DOHH2 (cell line): ENCODE measurements around the gene CYS1.

Experiments used
- H3F3A ChIP-seq: fragments of 200-600 bp; sonication (generic), shearing (Covaris generic); 2 replicates; pipeline ENCODE4 v1.6.0; 2016; ENCODE audit warnings: antibody characterized with exemption, mild to moderate bottlenecking; ENCODE audit not compliant: control insufficient read depth, insufficient read depth
- H3K27ac ChIP-seq: fragments of 200-600 bp; sonication (generic); 2 replicates; pipeline ENCODE4 v1.5.1; 2014; ENCODE audit warnings: low read depth, mild to moderate bottlenecking, low read length, moderate library complexity
- H3K27me3 ChIP-seq: fragments of 200-600 bp; sonication (generic); 2 replicates; pipeline ENCODE4 v1.6.1; 2014; ENCODE audit warnings: mild to moderate bottlenecking, low read length, mixed read lengths; ENCODE audit not compliant: control insufficient read depth
- H3K36me3 ChIP-seq: fragments of 200-600 bp; sonication (generic); 2 replicates; pipeline ENCODE4 v1.6.1; 2014; ENCODE audit warnings: mild to moderate bottlenecking, low read length, moderate library complexity, mixed read lengths; ENCODE audit not compliant: control insufficient read depth
- H3K4me1 ChIP-seq: fragments of 200-600 bp; sonication (generic); 2 replicates; pipeline ENCODE4 v1.6.1; 2014; ENCODE audit warnings: mild to moderate bottlenecking, low read length, mixed read lengths; ENCODE audit not compliant: control insufficient read depth
- H3K4me2 ChIP-seq: fragments of 200-600 bp; sonication (generic); 2 replicates; pipeline ENCODE4 v1.6.0; 2014; ENCODE audit warnings: mild to moderate bottlenecking, low read length, moderate library complexity
- H3K4me3 ChIP-seq: fragments of 200-600 bp; sonication (generic); 2 replicates; pipeline ENCODE4 v1.5.1; 2014; ENCODE audit warnings: mild to moderate bottlenecking, low read length, mixed read lengths
- H3K79me2 ChIP-seq: fragments of 200-600 bp; sonication (generic); 2 replicates; pipeline ENCODE4 v1.6.1; 2014; ENCODE audit warnings: mild to moderate bottlenecking, low read length, mixed read lengths; ENCODE audit not compliant: control insufficient read depth
- H3K9me2 ChIP-seq: fragments of 200-600 bp; sonication (generic); replicated peaks from 2 replicates; pipeline ENCODE4 v1.6.1; 2014; ENCODE audit warnings: mild to moderate bottlenecking, low read length, mixed read lengths; ENCODE audit not compliant: control insufficient read depth
- H3K9me3 ChIP-seq: fragments of 200-600 bp; sonication (generic); 2 replicates; pipeline ENCODE4 v1.6.1; 2014; ENCODE audit warnings: antibody characterized with exemption, low read length, mixed read lengths; ENCODE audit not compliant: control insufficient read depth, insufficient read depth
- H4K20me1 ChIP-seq: fragments of 200-600 bp; sonication (generic); 2 replicates; pipeline ENCODE4 v1.6.0; 2014; ENCODE audit warnings: low read depth, mild to moderate bottlenecking, antibody characterized with exemption, low read length, moderate library complexity; ENCODE audit not compliant: control insufficient read depth, insufficient read depth
- EZH2phosphoT487 ChIP-seq: fragments of 200-600 bp; sonication (generic); IDR thresholded peaks from 2 replicates; pipeline ENCODE4 v1.6.1; 2017; ENCODE audit warnings: borderline replicate concordance, mild to moderate bottlenecking, antibody characterized with exemption, low read length, moderate library complexity, mixed read lengths
- TF ChIP-seq, protein P1 (sequence below): fragments of 200-600 bp; sonication (generic); IDR thresholded peaks from one replicate; pipeline ENCODE4 v1.5.1; 2014; ENCODE audit warnings: antibody characterized with exemption, mild to moderate bottlenecking, low read depth, low read length; ENCODE audit not compliant: poor library complexity, severe bottlenecking

Gene CYS1

DNA sequence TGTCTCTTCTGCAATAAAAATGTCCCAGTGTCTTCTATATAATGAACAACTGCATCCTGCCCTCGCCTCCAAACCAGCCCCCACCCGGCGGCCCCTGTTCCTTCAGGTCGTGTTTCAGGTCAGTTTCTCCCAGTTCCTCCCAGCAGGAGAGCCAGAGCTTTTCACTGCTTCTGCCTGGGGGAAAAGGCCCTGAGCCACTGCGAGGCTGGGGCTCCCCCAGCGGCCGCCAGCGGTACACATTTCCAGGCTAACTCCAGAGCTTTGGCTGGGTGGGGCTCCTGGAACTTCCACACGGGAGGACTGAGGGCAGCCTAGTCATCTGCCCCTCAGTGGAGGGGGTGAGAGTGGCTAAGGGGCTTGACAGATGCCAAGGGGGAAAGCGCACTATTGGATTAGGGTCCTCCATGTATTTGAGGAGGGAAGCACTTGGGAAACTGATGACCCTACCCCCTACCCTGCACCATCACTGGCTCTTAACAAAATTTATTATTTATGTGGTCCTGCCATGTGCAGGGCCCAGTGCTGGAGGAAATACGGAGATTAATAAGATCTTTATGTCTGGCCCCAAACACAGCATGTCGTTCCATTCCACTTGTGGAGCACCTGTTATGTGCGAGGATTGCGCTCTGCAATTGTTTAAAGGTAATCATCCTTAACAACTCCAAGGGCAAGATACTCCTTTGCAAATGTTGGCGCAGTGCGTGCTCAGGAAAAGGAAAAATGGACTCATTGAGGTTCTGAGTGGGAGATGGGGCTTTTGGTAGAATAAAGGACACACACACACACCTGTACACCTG is 17.3 kb upstream of the CYS1 start:
- Histone ChIP-seq H3K27me3 (no peaks in the 10 kb centered on the region), H3K9me3 (peaks cover 2% of the 10 kb centered on the region), H3F3A (no peaks in the 10 kb centered on the region), H3K79me2 (no peaks in the 10 kb centered on the region), H3K4me2 (no peak overlapping the region; the same call in 1 of the 2 replicates), H3K4me3 (no peak overlapping the region), H3K9me2 (no peaks in the 10 kb centered on the region), H3K27ac (no peak overlapping the region), H4K20me1 (no peaks in the 10 kb centered on the region), H3K36me3 (0 out of 2 replicates have a peak, but pooled peaks cover 2% of the 10 kb centered on the region), H3K4me1 (peaks cover 20% of the 10 kb centered on the region)
- no peak for TF ChIP-seq EZH2phosphoT487
- TF ChIP-seq, protein P1, sequence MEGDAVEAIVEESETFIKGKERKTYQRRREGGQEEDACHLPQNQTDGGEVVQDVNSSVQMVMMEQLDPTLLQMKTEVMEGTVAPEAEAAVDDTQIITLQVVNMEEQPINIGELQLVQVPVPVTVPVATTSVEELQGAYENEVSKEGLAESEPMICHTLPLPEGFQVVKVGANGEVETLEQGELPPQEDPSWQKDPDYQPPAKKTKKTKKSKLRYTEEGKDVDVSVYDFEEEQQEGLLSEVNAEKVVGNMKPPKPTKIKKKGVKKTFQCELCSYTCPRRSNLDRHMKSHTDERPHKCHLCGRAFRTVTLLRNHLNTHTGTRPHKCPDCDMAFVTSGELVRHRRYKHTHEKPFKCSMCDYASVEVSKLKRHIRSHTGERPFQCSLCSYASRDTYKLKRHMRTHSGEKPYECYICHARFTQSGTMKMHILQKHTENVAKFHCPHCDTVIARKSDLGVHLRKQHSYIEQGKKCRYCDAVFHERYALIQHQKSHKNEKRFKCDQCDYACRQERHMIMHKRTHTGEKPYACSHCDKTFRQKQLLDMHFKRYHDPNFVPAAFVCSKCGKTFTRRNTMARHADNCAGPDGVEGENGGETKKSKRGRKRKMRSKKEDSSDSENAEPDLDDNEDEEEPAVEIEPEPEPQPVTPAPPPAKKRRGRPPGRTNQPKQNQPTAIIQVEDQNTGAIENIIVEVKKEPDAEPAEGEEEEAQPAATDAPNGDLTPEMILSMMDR = peak; percentile 96

DNA sequence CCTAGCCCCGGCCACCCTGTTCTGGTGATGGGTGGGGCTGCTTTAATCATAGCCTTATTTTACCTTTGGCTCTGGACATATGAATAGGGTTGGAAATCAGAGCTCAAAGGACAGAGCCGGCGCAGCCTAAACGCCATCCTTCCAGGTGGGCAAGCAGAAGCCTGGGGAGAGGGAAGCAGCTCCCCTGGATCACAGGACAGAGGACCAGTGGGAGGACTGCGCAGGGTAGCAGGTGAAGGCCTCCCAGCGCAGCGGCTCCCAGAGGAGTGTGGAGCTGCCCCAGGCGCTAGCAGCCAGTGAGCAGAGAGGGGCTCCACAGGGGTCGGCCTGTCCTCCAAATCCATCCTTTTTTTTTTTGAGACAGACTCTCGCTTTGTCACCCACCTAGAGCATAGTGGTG is 16.4 kb upstream of the CYS1 start:
- Histone ChIP-seq H3F3A (peaks cover 3% of the 10 kb centered on the region; the same call in 1 of the 2 replicates), H3K4me2 (no peak overlapping the region), H3K9me2 (no peaks in the 10 kb centered on the region), H3K36me3 (0 out of 2 replicates have a peak, but pooled peaks cover 4% of the 10 kb centered on the region), H3K27ac (no peak overlapping the region), H3K4me1 (peaks cover 19% of the 10 kb centered on the region), H3K27me3 (no peaks in the 10 kb centered on the region), H3K79me2 (no peaks in the 10 kb centered on the region), H3K9me3 (peaks cover 9% of the 10 kb centered on the region), H4K20me1 (no peaks in the 10 kb centered on the region), H3K4me3 (no peak overlapping the region)
- TF ChIP-seq, protein P1 = no peak
- TF ChIP-seq EZH2phosphoT487 = no peak

DNA sequence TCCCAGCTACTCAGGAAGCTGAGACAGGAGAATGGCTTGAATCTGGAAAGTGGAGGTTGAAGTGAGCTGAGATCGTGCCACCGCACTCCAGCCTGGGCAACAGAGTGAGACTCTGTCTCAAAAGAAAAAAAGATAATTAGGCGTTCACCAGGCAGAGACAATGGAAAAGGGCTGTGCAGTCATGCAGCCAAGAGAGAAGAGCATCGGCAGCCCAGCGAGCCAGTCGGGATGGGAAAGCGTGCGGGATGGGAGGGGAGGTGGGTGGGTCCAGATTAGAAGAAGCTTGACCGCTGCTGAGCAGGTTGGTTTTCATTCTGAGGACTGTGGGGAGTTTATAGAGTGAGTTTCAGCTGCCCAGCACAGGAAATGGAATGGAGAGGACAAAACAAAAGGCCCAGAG is 15.0 kb upstream of the CYS1 start:
- H3K9me2 ChIP-seq = no peaks in the 10 kb centered on the region
- no peak for TF ChIP-seq EZH2phosphoT487
- TF ChIP-seq, protein P1 = no peak
- peaks cover 9% of the 10 kb centered on the region for H3K9me3 ChIP-seq
- no peaks in the 10 kb centered on the region for H3K79me2 ChIP-seq
- H3K27ac ChIP-seq = no peak overlapping the region
- 0 out of 2 replicates have a peak, but pooled peaks cover 4% of the 10 kb centered on the region for H3K36me3 ChIP-seq
- H3K4me3 ChIP-seq = no peak overlapping the region
- peaks cover 26% of the 10 kb centered on the region for H3K4me1 ChIP-seq
- H3F3A ChIP-seq = peaks cover 11% of the 10 kb centered on the region
- no peak overlapping the region for H3K4me2 ChIP-seq
- H3K27me3 ChIP-seq = no peaks in the 10 kb centered on the region
- H4K20me1 ChIP-seq = no peaks in the 10 kb centered on the region
